Measurements from ENCODE around the gene PCSK5.

- TF ChIP-seq EP300 (IDR thresholded peaks at IDR 0.05) (no peak), POLR2A (IDR thresholded peaks at IDR 0.05; ENCODE audit: low read depth) (no peak)
These were observed 504.4 kb downstream of the PCSK5 start for GRCh38 chr9:76394960-76395252.
